ENCODE measurements around the gene NRM.
"Not testable (repeated sequence)": the region's sequence is repeated elsewhere in the genome, so short reads cannot be mapped to it uniquely, and the experiment has no call there.

NRM gene

DNA sequence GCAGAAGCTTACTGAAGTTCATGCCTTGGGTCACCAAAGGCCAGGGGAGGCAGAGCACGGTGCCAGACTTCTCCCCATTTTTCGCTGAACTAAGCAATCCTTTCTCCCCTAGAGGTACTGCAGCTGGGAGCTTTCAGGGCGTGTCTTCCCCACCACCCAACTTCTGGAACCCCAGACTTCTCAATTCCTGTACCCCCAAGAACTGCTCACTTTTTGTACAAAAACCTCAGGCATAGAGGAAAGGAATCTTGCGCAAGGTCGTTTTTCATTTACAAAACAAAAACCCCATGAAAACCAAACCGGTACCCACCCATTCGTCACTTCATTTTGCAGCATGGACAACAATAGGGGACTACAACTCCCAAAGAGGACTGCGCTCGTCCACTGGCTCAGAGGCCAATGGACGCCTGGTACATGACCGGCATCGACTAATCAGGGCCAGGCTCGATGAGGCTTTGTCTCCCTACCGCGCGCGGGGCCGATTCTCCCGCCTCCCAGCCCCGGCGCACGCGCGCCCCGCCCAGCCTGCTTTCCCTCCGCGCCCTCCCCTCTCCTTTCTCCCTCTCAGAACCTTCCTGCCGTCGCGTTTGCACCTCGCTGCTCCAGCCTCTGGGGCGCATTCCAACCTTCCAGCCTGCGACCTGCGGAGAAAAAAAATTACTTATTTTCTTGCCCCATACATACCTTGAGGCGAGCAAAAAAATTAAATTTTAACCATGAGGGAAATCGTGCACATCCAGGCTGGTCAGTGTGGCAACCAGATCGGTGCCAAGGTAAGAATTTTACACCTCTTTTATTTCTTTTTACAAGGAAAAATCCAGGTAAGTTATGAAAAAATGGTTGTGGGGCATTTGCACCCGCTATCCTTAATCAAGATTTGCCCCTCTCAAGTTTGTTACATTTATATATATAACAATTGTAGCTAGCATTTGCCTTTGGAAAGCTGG is 29.3 kb upstream of the NRM start, which contains the start of gene TUBB:
Gene TUBB (plus strand): TSS at position 562 of the 947 bp plus-strand sequence. CDS start 155 bp downstream, at position 717.
- peak; percentile 96 for DNase-seq

DNA sequence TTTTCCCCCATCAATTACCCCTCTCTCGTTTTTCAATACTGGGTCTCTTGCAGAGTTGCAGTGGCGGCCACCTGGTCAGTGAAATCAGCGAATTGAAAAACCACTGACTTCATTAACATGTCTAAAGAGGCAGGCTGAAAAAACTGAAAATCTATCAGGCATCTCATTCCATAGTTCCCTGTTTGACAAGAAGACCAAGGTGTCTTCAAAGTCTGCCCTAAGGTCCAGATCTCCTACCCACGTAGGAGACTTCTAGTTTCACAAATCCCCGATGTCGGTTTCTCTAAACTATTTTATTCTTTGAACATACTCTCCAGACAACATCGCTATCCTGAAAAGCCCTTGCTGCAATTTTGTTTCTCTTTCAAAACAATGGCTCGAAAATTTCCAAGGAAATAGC is 28.6 kb upstream of the NRM start:
- DNase-seq, result no peak

DNA sequence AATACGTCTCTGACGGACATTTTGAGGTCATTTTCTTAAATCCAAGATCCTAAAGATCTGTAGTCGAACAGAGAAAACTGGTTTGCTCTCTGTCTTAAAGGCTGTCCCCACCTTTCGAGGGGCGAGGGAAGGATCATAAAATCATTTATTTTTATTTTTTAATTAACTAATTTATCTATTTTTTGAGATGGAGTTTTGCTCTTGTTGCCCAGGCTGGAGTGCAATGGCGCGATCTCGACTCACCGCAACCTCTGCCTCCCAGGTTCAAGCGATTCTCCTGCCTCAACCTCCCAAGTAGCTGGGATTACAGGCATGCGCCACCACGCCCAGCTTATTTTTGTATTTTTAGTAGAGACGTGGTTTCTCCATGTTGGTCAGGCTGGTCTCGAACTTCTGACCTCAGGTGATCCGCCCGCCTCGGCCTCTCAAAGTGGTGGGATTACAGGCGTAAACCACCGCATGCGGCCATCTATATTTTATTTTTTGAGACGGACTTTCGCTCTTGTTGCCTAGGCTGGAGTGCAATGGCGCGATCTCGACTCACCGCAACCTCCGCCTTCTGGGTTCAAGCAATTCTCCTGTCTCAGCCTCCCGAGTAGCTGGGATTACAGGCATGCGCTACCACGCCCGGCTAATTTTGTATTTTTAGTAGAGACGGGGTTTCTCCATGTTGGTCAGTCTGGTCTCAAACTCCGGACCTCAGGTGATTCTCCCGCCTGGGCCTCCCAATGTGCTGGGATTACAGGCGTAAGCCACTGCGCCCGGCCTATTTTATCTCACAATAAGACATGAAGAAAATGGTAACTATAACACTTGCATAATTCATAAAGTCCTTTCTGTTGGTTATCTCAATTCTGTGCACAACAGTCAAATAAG is 27.3 kb upstream of the NRM start:
- not testable (repeated sequence) for DNase-seq

DNA sequence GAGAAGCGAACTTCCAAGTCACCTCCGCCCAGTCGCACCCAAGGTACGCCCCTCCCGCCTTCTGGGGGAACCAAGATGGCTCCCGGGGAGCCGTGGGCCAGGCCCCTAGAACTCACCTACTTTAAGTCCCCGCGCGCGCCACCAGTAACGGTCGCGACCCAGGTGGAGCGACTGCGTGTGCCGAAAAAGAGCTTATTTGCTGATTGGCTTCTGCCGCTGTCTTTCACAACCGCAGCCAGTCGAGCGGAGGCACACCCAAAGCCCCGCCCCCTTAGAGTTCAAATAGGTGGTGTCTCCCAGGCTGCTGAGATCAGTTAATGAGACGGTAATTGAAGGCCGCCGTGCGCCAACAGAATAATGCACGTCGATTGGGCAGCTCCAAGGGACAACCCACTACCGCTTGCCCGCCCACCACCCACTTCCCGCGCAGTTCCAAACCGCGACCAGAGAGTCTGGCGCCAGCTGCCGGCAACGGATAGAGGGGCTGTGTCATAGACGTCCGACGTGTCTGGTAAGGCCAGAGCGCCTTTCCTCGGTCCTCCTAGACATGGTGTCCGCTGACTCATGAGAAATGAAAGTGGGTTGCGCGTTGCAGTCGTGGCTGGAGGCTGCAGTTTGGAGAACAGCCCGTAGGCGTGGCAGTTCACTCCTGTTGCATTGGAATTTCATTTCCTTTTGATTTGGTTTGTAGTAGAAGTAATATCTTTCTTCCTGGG is 26.5 kb upstream of the NRM start, which contains the start of gene MDC1:
Gene MDC1 (minus strand): TSS at position 153 of the 716 bp plus-strand sequence. CDS start 2,106 bp downstream, outside the sequence.
- peak; percentile 97 for DNase-seq

DNA sequence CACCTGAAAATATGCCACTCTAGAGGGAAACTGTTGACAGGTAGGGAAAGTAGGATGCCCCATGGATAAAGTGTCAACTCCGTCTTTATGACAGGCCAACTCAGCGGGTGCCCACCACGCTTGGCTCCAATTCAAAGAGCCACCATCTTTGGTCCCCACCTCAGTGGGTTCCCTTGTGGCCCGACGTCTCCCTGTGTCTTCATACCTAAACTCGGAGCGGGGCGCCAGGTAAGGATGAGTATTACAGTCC is 26.0 kb upstream of the NRM start:
- DNase-seq, result no peak

DNA sequence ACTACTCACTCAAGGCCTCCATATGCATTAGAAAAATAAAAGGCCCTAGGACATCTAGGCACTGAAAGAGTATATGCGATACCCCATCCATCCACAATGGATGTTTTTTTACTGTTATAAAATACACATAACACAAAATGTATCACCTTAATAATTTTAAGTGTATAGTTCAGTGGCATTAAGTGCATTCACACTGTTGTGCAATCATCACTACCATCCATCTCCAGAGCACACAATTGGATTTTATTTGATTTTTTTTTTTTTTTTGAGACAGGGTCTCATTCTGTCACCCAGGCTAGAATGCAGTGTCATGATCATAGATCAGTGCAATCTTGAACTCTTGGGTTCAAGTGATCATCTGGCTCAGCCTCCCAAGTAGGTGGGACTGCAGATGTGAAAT is 23.5 kb upstream of the NRM start:
- DNase-seq, result no peak

DNA sequence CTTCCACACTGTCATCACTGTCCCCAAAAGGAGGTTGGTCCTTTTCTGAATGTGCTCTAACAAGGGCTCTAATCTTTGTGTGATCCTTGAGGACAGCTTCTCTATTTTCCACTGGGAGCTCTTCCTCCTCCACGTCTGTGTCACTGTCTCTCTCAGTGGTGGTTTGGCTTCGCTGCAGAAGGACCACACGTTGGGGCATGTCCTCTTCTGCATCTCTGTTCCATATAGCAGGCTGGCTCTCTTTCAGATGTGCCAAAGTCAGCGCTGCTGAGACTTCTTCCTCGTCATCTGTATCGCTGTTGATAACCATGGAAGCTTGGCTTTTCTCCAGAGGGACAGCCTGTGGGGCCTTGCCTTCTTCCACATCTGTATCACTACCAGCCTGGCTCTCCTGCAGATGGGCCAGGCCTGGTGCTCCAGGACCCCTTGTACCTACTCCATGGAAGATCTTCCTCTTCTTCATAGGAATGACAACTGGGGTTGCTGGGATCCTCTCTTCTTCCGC is 21.7 kb upstream of the NRM start:
- no peak for DNase-seq

DNA sequence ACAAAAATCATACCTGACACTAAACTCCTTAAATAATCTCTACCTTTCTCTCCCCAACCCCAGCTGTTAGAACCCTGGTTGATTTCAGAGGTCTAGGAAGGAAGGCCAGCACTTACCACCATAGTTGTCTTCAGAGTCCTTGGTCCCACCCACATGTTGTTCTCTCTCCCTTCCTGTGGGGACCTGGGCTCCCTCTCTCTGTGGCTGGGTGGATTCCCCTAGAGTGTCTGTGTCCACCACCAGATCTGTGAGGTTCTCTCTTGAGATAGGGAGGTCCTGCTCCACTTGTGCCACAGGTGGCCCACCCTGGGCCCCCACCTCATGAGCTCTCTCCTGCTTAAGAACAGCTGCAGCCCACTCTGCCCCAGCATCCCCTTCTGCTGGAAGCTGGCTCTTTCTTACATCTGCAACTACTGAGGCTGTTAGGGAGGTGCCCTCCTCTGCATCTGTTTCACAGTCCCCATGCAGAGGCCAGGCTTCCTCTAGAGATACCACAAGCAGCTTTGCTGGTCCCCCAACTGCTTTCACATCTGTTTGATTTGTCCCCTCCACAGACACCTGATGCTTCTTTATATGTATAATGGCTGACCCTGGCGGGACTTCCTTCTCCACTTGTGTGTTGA is 21.1 kb upstream of the NRM start:
- no peak for DNase-seq

DNA sequence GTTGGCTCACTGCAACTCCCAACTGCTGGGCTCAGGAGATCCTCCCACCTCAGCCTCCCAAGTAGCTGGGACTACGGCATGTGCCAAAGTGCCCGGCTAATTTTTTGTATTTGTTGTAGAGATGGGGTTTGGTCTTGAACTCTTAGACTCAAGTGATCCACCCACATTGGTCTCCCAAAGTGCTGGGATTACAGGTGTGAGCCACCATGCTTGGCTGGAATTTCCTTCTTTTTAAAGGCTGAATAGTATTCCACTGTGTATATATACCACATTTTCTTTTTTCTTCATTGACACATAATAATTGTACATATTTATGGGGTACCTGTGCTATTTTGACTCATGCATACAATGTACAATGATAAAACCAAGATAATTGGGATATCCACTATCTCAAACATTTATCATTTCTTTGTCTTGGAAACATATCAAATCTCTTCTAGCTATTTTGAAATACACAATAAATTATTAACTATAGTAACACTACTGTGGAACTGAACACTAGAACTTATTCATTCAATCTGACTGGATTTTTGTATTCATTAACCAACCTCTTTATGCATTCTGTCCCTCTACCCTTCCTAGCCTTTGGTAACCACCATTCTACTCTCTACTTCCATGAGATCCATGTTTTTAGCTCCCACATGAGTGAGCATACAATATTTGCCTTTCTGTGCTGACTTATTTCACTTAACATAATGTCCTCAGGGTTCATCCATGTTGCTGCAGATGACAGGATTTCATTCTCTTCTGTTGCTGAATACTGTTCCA is 18.5 kb upstream of the NRM start:
- DNase-seq, result no peak

DNA sequence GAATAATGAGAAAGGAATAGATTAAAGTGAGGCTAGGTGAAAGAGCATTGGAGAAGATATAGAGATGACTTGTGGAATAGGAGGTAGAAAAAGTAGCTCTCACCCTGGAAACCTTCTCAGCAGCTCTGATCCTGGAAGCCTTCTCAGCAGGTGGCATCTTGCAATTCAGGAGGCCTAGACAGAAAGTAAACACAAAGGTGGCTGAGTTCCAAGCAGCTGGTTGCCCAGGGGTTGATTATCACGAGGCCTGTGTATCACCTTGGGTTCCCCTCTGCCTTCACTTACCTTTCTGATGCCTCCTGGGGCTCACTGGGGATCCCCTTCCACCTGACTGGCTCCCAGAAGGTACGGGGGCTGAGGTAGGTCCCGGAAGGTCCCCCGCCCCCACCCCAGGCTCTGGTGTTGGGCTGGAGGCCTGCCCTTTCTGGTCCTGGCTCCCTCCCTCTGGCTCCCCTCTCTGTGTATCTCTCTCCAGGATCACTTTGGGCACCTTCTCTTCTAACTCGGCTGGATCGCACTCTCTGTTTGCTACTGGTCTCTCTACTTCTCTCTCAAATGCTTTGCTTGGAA is 16.6 kb upstream of the NRM start:
- no peak for DNase-seq

DNA sequence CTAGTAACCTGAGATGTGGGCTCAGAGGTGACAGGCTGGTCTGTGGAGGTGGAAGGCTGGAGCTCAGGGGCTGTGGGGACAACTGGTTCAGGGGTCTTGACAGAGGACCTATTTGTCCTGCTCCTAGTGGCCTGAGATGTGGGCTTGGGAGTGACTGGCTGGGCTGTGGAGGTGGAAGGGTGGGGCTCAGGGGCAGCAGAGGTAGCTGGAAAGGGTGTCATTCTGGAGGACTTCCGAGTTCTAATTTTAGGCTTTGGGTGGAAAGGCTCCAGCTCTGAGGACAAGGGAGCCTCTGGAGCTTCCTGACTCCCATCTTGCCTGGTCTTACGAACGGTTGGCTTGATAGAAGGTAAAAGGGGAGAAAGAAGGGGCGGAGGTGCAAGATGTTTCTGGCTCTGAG is 14.8 kb upstream of the NRM start:
- DNase-seq, result no peak

DNA sequence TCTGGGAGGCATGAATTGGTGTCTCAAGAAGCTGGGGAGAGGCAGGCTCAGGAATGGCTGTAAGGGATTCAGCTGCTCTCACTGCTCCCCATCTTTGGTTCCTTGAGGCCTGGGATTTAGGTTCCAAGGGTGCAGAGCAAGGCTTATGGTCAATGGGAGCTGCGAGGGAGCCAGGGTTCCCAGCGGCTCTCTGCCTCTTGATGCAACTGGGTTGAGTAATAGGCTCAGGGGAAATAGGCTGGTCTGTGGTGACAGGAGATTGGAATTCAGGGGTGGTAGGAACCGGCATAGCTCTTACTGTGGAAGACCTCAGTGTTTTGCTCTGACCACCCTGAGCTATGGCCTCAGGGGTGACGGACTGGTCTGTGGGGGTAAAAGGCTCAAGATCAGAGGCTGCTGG is 13.0 kb upstream of the NRM start:
- no peak for DNase-seq

DNA sequence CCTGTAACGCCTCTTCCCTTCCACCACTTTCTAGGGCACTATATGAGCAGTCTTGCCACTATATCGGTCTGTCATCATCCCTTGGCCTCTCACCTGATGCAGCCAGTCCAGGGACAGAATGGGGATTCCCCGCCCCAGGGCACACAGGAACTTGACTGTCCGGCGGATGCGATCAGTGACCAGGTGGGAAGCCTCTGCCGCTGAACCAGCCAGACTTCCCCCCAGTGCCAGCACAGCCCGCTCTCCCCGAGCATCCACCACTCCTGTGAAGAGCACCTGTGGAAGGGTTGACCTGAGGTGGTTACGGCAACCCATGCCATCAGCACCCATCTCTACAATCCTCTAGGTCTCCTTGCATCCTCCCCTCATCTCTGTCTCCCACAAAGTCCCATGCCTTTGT is 12.2 kb upstream of the NRM start:
- no peak for DNase-seq

DNA sequence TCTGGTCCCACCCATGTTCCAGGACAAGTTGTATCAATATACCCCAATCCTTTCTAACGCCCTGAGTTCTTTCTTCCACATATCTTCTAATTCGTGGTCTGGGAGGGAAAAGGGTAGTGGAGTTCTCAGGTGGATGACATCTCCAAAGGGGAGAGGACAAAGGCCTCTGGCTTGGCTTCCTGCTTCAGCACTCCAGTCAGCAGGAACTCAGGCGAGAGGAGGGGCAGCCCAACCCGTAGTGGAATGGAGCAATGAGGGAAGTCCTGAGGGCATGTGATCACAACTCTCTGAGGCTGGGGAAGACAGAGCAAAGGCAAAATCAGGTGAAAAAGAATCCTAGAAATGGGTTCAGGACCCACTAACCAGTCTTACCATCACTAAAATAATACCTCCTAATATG is 9.6 kb upstream of the NRM start:
- no peak for DNase-seq

DNA sequence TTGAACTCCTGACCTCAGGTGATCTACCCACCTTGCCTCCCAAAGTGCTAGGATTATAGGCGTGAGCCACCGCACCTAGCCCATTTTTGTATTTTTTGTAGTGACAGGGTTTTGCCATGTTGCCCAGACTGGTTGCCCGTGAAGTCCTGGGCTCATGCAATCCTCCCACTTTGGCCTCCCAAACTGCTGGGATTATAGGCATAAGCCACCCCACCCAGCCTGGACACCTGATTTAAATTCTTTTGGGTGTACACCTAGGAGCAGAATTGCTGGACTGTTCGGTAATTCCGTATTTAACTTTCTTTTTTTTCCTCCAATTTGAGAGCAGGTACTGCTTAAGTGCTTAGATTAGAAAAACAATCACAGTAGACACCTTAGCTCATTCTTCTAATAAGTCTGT is 5.6 kb upstream of the NRM start:
- no peak for DNase-seq

DNA sequence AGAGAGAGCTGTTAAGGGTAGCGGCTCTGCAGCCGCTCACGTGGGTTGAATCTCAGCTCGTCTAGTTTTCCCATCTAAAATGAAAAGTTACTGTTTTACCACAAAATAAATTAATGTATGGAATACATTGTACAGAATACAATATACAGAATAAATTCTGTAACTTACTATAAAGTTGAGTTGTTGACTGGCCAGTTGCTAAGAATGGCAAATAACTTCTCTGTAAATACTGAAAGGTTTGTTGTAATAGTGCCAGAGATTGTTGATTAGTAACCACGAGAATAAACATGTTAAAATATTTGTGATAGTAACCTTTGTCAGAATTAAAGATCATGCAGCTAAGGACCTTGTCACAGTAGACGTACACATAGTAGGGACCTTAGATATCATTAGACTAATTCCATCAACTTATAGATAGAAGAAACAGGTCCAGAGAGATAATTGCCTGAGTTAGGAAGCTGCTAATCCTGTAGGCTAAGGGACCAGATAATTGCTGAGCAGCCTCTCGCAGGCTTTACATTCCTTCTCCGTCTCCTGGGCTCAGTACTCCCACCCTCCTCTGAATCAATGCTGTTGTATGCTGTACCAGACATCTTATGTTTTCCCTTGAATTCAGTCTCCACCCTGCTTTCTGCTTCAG is 544 bp upstream of the NRM start:
- DNase-seq, result no peak

DNA sequence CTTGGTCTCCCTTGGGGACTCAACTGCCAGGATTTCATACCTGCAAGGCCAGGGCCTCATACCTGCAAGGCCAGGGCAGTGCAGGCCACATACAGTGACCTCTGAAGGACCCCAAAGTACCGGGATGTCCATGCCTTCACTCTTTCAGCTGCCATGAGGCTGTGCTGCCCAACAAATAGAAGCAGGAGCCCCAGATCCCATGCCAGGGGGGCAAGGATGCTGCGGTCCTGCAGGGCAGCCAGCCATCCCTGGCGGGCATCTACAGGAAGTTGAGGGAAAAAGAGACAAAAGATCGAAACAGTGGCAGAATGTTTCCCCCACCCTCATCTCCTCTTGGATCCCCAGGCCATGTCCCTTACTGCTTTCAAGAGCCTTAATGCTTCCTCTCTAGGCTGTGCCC is 799 bp downstream of the NRM start:
- DNase-seq, result no peak

DNA sequence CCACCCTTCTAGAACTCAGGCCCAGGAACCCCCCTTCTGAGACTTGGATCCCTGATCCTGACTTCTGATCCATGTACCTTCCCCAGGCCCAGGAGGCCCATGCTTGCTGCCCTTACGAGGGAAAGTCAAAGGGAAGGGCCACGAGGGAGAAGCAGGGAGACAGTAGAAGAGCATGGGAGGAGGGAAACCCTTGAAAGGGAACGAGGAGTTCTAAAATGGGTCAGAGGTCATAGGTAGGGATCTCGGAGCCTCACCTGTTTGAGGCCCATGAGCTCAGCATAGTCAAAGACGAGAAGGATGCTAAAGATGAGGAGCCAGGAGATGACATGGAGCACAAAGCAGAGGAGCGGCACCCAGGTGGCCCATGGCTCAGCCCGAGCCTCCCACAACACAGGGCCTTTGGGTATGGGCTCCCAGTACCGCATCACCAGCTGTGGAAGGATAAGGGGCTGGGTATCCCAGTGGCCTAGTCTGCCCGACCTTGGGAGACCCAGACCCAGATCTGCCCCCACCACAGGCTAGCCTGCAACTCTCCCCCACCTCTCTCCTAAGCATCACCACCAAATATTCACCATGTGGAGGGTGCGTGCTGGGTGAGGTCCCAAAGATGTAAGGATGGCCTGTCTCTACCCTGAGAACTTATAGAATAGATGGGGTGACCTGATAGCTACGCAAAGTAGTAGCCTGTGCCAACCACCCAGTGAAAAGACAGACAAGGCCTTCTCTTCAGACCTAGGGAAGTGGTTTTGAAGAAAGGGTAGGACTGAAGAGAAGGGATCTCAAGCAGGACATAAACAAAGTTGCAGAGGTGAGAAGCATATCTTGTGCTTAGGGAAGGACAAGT is 1.5 kb downstream of the NRM start:
- no peak for DNase-seq

DNA sequence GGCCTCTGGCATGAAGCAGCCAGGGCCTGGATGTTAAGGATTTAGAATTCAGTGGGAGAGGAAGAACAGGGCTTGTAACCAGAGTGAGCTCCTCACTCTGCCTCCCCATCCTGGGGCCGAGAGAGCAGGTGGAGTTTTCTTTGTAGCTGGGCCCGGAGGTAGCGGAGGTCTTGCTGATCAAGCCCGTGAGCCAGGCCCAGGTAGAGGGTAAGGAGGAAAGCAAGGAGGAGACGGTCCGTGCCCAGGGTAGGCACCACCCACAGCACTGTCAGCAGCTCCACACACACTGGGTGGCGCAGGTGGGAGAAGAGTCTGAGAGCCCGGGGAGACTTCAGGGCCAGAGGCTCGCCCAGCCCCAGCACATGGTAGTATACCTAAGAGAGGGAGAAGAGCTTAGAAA is 2.2 kb downstream of the NRM start:
- no peak for DNase-seq
